ENCODE results near the gene CHGA. TPM values are rescaled to one million over a fixed set of nuclear protein-coding genes. Genes with fewer than 3 reads are reported as not detected.

CHGA gene
- total RNA-seq, 1 experiment from 2014 or later, result 8.5 TPM

DNA sequence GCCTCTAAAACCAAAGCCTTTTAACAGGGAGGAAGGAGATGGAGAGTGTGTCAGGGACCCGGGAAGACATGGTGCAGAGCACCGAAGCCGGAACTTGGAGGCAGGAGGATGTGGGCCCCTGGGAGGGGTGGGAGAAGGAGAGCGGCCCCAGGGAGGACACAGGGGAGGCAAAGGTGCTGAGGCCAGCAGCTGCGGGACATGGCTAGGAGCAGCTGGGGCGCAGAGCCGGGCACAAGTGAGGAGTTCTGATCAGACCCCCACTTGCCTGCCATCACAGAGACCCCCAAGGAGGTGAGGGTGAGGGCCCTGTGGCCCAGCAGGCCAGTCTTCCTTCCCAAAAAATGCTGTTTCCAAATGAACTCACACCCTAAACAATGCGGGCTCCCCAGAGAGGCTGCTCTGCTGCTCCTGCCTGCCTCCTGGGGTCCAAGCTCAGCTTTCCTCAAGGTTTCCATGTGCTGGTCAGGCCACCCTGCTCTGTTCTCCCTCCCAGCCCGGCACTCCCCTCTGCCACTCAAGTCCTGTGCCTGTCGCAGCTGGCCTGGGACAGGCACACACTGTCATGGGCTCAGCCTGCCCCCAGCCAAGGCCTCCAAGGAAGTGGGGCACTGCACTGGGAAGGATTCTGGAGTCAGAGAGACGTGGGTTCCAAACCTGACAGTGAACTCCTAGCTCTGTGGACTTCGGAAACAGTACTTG is 24.0 kb downstream of the CHGA start:
- TF ChIP-seq, protein P1, sequence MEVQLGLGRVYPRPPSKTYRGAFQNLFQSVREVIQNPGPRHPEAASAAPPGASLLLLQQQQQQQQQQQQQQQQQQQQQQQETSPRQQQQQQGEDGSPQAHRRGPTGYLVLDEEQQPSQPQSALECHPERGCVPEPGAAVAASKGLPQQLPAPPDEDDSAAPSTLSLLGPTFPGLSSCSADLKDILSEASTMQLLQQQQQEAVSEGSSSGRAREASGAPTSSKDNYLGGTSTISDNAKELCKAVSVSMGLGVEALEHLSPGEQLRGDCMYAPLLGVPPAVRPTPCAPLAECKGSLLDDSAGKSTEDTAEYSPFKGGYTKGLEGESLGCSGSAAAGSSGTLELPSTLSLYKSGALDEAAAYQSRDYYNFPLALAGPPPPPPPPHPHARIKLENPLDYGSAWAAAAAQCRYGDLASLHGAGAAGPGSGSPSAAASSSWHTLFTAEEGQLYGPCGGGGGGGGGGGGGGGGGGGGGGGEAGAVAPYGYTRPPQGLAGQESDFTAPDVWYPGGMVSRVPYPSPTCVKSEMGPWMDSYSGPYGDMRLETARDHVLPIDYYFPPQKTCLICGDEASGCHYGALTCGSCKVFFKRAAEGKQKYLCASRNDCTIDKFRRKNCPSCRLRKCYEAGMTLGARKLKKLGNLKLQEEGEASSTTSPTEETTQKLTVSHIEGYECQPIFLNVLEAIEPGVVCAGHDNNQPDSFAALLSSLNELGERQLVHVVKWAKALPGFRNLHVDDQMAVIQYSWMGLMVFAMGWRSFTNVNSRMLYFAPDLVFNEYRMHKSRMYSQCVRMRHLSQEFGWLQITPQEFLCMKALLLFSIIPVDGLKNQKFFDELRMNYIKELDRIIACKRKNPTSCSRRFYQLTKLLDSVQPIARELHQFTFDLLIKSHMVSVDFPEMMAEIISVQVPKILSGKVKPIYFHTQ (CRISPR knock-in tag; IDR thresholded peaks at IDR 0.05), result no peak
- no peak for TF ChIP-seq EMX1 (CRISPR knock-in tag; IDR thresholded peaks at IDR 0.05)
- TF ChIP-seq ETV6 (CRISPR knock-in tag; IDR thresholded peaks at IDR 0.05), result no peak
- no peak for TF ChIP-seq GRHL2 (CRISPR knock-in tag; IDR thresholded peaks at IDR 0.05; ENCODE audit: insufficient replicate concordance, severe bottlenecking)
- TF ChIP-seq, protein P2, sequence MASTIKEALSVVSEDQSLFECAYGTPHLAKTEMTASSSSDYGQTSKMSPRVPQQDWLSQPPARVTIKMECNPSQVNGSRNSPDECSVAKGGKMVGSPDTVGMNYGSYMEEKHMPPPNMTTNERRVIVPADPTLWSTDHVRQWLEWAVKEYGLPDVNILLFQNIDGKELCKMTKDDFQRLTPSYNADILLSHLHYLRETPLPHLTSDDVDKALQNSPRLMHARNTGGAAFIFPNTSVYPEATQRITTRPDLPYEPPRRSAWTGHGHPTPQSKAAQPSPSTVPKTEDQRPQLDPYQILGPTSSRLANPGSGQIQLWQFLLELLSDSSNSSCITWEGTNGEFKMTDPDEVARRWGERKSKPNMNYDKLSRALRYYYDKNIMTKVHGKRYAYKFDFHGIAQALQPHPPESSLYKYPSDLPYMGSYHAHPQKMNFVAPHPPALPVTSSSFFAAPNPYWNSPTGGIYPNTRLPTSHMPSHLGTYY (CRISPR knock-in tag; IDR thresholded peaks at IDR 0.05), result no peak
- no peak for TF ChIP-seq ZNF671 (CRISPR knock-in tag; IDR thresholded peaks at IDR 0.05)
- no peak for TF ChIP-seq TCF7 (CRISPR knock-in tag; IDR thresholded peaks at IDR 0.05; ENCODE audit: low read depth)
- no peak for TF ChIP-seq FOXP1 (CRISPR knock-in tag; IDR thresholded peaks at IDR 0.05; ENCODE audit: borderline replicate concordance)
- no peak for TF ChIP-seq MXD4 (CRISPR knock-in tag; IDR thresholded peaks at IDR 0.05; ENCODE audit: borderline replicate concordance)
- TF ChIP-seq, protein P3, sequence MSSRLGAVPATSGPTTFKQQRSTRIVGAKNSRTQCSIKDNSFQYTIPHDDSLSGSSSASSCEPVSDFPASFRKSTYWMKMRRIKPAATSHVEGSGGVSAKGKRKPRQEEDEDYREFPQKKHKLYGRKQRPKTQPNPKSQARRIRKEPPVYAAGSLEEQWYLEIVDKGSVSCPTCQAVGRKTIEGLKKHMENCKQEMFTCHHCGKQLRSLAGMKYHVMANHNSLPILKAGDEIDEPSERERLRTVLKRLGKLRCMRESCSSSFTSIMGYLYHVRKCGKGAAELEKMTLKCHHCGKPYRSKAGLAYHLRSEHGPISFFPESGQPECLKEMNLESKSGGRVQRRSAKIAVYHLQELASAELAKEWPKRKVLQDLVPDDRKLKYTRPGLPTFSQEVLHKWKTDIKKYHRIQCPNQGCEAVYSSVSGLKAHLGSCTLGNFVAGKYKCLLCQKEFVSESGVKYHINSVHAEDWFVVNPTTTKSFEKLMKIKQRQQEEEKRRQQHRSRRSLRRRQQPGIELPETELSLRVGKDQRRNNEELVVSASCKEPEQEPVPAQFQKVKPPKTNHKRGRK (CRISPR knock-in tag; IDR thresholded peaks at IDR 0.05; ENCODE audit: borderline replicate concordance), result no peak
- no peak for TF ChIP-seq SMAD3 (CRISPR knock-in tag; IDR thresholded peaks at IDR 0.05; ENCODE audit: borderline replicate concordance)
- TF ChIP-seq, protein P4, sequence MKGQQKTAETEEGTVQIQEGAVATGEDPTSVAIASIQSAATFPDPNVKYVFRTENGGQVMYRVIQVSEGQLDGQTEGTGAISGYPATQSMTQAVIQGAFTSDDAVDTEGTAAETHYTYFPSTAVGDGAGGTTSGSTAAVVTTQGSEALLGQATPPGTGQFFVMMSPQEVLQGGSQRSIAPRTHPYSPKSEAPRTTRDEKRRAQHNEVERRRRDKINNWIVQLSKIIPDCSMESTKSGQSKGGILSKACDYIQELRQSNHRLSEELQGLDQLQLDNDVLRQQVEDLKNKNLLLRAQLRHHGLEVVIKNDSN (CRISPR knock-in tag; IDR thresholded peaks at IDR 0.05), result no peak
- no peak for TF ChIP-seq NR3C1 (CRISPR knock-in tag; conservative IDR thresholded peaks at IDR 0.05; ENCODE audit: low read depth)
- no peak for TF ChIP-seq CREB1 (CRISPR knock-in tag; IDR thresholded peaks at IDR 0.05)
- no peak for TF ChIP-seq JUN (CRISPR knock-in tag; IDR thresholded peaks at IDR 0.05)
- no peak for TF ChIP-seq HMGA2 (CRISPR knock-in tag; IDR thresholded peaks at IDR 0.05)
- no peak for TF ChIP-seq IRF2 (CRISPR knock-in tag; IDR thresholded peaks at IDR 0.05; ENCODE audit: borderline replicate concordance, low read depth)
- TF ChIP-seq NR2C2 (CRISPR knock-in tag; IDR thresholded peaks at IDR 0.05), result no peak
- H3K4me1 Mint-ChIP-seq, result no peaks in the 10 kb centered on the region
- no peaks in the 10 kb centered on the region for H3K27me3 Mint-ChIP-seq (ENCODE audit: low read depth)
- H3K36me3 Mint-ChIP-seq, result peaks cover 18% of the 10 kb centered on the region; the same call in 1 of the 2 replicates
- DNase-seq (ENCODE audit: low spot score), result no peak
- no peak for ATAC-seq
- POLR2A ChIA-PET, result no interaction called here
- no peaks in the 10 kb centered on the region for H3K9me3 Mint-ChIP-seq
- CTCF ChIA-PET, result interaction anchor here (1.5 kb wide), 1 partner anchor 87 kb away, joined by 3 read pairs; no protein-coding TSS in a partner anchor
- no peak overlapping the region for H3K27ac Mint-ChIP-seq
- no peak overlapping the region for H3K4me3 Mint-ChIP-seq

DNA sequence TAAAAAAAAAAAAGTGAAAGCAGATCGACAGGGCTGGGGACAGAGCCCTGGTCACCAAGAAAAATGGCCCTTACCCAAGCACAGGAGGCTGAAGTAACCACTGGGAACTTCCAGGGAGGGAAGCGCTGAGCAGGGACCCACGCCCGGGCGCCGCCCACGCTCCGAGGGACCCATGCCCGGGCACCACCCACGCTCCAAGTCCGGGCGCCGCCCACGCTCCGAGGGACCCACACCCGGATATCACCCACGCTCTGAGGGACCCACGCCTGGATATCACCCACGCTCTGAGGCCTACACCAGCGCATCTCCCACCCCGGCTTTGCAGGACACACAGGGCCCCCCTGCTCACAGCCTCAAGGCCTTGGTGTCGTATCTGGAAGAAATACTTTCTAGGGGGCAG is 25.7 kb downstream of the CHGA start:
- Mint-ChIP-seq H3K27ac (no peak overlapping the region), H3K9me3 (no peaks in the 10 kb centered on the region), H3K4me1 (no peaks in the 10 kb centered on the region), H3K27me3 (ENCODE audit: low read depth) (no peaks in the 10 kb centered on the region), H3K36me3 (peaks cover 18% of the 10 kb centered on the region; the same call in 1 of the 2 replicates), H3K4me3 (no peak overlapping the region)
- CTCF ChIA-PET, result no interaction called here
- DNase-seq (ENCODE audit: low spot score) (no peak), ATAC-seq (no peak)
- TF ChIP-seq SOX15 (CRISPR knock-in tag; IDR thresholded peaks at IDR 0.05) (no peak), SMAD3 (CRISPR knock-in tag; IDR thresholded peaks at IDR 0.05; ENCODE audit: borderline replicate concordance) (no peak), RORB (CRISPR knock-in tag; IDR thresholded peaks at IDR 0.05) (no peak), SP1 (CRISPR knock-in tag; conservative IDR thresholded peaks at IDR 0.05) (no peak), TEAD4 (CRISPR knock-in tag; IDR thresholded peaks at IDR 0.05) (no peak)
- POLR2A ChIA-PET, result no interaction called here
